GM18870 (cell line): ENCODE data around the gene RBM39.
"Not testable (repeated sequence)": the region's sequence is repeated elsewhere in the genome, so short reads cannot be mapped to it uniquely, and the experiment has no call there.

Source experiments
- ATAC-seq: cut with Tn5 transposase; IDR thresholded peaks from one replicate; pipeline ENCODE4 v1.9.1; 2021; ENCODE audit warnings: moderate library complexity; ENCODE audit not compliant: unreplicated experiment

The RBM39 gene

GRCh38 chr20:35741892-35742740 lies at the start of gene RBM39:
Gene RBM39 (minus strand): TSS chr20:35742260. CDS start chr20:35740874, 1,386 bp downstream.
- ATAC-seq, result peak; percentile 85

- ATAC-seq, result no peak
These were observed 49.8 kb upstream of the RBM39 start for GRCh38 chr20:35791821-35792220.

- no peak for ATAC-seq
These were observed 49.0 kb upstream of the RBM39 start for GRCh38 chr20:35791097-35791496.

GRCh38 chr20:35788796-35789195 lies 46.7 kb upstream of the RBM39 start:
- no peak for ATAC-seq

- ATAC-seq, result not testable (repeated sequence)
These were observed 43.5 kb upstream of the RBM39 start for GRCh38 chr20:35785541-35785940.

- ATAC-seq, result not testable (repeated sequence)
These were observed 41.8 kb upstream of the RBM39 start for GRCh38 chr20:35783811-35784210.

GRCh38 chr20:35776513-35777101 lies 34.5 kb upstream of the RBM39 start:
- ATAC-seq, result no peak

GRCh38 chr20:35774391-35774790 lies 32.3 kb upstream of the RBM39 start:
- ATAC-seq, result no peak

- no peak for ATAC-seq
These were observed 31.2 kb upstream of the RBM39 start for GRCh38 chr20:35773154-35773751.

- no peak for ATAC-seq
These were observed 30.6 kb upstream of the RBM39 start for GRCh38 chr20:35772563-35773058.

GRCh38 chr20:35771689-35772562 lies 29.9 kb upstream of the RBM39 start, which contains the start of gene PHF20:
Gene PHF20 (plus strand): TSS chr20:35772015. CDS start chr20:35801523, 29,508 bp downstream.
- ATAC-seq, result peak; percentile 51

GRCh38 chr20:35771367-35771688 lies 29.3 kb upstream of the RBM39 start:
- ATAC-seq, result no peak

GRCh38 chr20:35768731-35769664 lies 26.9 kb upstream of the RBM39 start:
- no peak for ATAC-seq

- ATAC-seq, result peak; percentile 45
These were observed 25.8 kb upstream of the RBM39 start for GRCh38 chr20:35767683-35768481.

- ATAC-seq, result no peak
These were observed 24.8 kb upstream of the RBM39 start for GRCh38 chr20:35766843-35767242.

- ATAC-seq, result not testable (repeated sequence)
These were observed 22.9 kb upstream of the RBM39 start for GRCh38 chr20:35764936-35765335.

GRCh38 chr20:35762461-35762860 lies 20.4 kb upstream of the RBM39 start:
- no peak for ATAC-seq

- ATAC-seq, result not testable (repeated sequence)
These were observed 19.5 kb upstream of the RBM39 start for GRCh38 chr20:35761548-35761947.
